ENCODE measurements around the gene VDR.

The VDR gene

DNA sequence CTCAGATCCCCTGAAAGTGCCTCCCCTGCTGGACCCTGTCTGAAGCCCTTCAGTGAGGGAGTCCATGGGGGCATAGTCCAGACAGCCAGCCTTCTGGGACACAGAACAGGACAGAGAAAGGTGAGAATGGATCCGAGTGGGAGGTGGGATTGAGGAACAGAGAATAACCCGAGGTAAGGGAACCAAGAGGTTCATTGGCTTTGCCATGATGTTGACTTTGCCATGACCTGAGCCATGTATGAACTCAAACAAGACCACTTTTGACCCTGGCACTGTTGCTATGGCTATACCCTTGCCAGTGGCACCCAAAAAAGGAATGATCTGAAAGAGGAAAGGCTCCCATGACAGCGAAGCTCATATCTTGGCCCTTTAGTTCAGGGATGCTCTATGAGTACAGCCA lies 22.6 kb upstream of the VDR start:
- no peak for FAIRE-seq

DNA sequence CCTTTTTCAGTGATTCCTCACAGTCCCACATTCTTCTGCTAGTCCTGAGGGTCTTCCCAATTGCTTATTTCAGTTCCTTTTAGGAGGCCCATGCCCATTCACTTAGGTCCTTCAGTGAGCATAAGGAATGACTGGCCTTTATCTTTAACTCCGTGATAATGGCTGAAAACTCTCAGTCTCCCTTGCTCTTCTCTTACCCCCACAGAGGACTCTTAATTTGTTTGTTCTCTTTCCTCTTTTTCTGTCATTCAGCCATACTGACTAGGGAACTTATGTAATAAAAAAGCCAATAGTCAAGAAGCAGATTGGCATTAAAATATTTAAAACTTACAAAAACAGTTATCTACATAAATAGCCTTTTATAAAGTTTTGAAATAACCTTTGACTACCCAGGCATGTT lies 17.1 kb upstream of the VDR start:
- FAIRE-seq: no peak

DNA sequence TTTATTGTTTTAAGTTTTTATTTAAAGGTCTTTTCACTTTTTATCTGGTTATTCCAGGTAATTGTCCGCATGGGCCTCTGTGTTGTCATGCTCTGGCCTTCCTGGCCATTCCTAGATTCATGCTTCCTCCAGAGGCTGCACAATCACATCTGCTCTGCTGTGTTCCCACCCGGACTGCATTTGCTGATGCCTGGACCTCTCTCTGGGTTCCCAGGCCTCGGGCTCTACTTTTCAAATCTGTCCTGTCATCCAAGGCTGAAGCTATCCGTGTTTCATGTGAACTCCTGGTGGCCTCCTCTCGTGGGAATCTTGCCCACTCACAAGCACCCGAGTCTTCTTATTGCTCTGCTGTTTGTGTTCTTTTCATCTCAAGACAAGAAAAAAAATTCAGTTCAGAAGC lies 16.1 kb upstream of the VDR start:
- no peak for FAIRE-seq

DNA sequence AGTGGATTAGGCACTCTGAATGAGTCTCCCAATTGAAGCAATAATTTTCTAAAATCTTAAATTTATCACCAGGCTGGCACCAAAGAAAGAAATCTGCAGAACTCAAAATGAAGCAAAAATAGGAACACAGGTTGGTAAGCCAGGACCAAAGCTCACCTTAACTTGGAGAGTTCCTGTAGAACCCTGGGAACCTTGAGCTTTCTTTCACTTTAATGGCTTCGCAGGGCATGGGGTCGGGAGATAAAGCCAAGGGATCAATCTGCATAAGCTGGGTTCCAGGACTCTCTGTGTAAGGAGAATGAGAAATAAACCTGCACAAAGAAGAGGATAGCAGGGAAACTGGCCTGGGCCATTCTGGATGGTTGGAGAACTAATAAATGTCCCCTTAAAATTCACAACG lies 8.3 kb upstream of the VDR start:
- FAIRE-seq: no peak

DNA sequence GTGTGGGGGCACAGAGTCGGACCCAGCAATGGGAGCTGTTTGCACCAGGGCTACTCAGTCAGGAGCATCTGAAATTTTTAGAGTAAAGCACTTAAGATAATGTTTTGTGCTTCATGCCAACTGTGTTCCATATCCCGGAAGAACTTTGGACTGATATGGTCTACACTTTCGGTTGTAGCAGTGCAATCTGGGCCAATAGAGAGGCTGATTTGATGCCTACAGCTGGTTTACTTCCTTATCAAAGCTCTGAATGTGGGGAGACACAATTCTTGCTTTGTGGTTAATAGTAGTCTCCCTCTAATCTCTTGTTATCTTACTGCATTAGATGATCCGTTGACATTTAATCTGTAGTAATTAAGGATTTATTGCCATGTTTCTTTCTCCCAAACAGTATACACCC lies 7.8 kb upstream of the VDR start:
- FAIRE-seq: no peak

DNA sequence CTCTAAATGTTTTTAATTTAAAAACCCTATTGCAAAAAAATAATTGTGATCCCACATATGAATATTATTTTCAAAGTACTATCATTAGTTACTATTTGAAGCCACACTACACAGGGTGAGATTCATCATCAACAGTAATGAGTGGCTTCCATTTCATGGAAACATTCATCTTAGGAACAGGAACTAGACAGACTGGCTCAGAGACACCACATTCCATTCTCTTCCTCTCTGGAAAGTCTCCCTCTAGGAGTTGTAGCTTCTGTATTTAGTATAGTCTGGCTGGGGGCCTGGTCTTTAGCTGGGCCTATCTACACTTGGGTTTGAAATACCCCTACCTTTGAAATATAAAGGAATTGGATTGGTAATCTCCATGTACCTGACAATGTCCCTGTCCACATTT lies 6.2 kb upstream of the VDR start:
- FAIRE-seq: no peak

DNA sequence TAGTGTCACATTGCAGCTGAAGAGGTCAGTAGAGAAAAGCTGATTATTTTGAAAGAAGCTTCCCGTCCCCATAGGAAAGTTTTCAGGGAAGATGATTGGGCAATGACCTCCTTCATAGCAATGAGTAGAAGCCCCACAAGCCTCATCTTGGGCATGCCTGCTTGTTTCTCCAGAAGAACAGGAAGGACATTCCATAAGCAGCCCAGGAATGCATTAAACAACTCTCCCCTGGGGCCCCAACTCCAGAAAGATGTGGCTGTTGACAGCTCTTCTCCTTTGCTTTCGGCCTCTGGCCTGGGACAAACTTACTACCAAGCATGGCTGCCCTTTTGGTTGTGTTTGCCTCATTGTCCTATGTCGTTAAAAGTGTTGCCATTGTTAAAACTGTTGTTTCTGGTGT lies 5.7 kb upstream of the VDR start:
- no peak for FAIRE-seq

DNA sequence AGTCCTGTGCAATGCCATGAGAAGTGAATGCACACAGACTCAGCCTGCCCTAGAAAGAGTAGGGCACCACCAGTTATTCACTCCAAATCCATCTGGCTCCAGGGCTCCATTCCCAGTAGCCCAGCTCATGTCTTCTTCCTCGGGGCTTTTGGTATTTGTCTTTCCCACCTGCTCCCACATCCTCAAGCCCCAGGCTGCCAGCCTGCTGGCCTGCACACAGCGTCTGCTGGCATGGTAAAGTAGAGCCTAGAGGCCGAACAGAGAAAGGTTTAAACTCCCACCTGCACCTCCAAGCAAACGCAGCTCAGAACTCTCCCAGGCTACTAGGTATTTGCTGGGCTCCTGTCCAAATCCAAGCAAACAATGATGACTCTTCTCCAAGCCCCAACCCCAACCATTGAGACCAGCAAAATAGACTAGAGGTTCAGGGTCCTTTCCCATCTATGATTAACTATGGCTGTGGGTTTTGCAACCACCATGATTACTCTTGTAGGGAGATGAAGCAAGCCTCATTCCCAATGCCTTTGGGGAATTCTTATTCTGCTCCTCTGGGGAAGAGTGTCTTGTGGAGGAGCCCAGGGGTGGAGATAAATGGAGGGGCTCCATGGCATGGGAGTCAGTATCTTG lies 5.2 kb upstream of the VDR start:
- FAIRE-seq: no peak

DNA sequence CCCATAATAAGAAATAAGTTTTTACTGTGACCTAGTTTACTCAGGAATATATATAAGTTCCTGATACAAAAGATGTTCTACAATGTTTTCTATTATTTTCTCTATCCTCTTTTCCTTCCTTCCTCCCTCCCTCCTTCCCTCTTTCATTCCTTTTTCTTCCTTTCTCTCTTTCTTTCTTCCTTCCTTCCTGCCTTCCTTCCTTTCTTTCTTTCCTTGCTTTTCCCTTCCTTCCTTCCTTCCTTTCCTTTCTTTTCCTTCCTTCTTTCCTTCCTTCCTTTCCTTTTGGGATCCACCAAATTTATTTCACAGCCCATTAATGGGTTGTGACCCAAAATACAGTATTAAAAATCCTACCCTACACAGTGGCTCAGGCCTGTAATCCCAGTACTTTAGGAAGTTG lies 3.9 kb upstream of the VDR start:
- no peak for FAIRE-seq

DNA sequence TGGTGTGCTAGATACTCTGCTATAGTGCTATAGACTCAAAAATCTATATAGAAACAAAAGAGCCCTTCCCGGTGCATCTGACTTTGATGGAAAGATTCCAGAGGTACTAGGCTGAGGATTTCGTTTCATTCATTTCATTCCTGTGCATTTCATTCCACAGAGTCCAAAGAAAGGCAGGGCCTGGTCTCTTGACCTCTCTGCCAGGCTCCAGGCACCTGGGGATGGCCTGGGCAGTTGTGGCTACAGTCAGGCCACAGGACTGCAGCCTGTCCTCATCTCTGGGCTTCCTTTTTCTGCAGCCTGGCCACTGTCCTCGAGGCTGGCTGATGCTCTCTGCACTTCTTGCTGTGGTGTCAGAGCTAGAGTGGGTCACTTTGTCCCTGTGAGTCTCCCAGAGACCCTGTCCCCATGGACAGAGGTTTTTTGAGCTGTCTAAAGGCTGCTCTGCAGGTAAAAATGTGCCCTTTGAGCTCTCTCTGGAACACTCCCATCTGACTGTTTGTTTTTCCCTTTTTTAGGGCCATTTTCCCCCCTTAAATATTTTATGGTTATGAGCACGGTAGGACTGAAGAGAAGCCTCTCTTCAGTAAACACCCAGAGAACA lies 3.2 kb upstream of the VDR start:
- no peak for FAIRE-seq

DNA sequence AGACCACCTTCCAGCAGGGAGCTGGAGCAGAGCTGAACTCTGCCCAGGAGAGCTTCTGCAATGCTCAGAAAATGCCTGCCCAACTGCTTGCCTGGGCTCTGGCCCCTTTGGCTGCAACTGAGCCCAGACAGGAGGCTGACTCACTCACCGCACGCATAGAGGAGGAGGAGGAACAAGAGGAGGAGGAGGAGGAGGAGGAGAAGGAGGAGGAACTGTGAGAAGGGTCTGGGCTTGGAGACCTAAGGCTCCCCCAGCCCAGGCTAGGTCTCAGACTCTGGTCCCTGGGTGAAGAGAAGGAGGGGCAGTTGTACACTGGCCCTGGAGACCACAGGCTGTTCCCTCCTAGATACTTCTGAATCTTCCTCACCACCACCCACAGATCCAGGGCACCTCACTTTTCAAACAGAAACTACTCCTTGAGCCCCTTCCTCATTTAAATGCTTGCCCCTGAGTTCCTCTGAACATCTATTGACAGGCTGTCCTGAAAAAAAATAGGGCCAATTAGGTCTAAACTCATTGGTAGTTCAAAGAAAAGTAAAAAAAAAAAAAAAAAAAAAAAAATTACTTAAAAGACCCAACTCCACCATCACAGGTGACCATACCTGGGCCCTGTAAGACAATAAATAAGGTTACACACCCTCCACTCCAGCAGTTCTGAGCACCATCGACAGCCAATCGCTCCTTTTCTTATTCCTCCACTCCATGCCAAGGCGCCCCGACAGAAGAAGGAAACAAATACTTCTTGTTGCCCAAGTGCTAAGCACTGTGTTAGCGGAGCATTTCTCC lies 674 bp downstream of the VDR start:
- no peak for FAIRE-seq

DNA sequence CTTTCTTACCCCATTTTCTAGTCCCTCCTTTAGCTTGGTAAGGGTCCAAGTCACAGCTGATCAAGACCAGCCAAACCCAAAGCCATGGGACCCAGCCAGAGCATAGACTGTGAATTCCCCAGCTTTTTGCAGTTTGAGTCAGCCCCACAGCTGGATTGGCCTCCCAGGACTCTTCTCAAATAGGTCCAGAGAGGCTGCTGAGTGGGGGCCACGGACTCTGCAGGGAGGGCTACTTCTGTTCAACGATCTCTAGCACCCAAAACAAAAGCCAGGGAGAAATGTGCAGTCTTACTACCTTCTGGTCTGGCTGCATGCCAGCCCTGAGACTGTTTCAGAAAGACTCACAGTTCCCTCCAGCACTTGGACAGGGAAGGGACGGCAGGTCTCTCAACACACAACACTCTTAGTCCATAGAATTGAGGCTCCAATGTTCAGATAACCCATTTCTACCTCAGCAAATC lies 1.6 kb downstream of the VDR start:
- FAIRE-seq: no peak

DNA sequence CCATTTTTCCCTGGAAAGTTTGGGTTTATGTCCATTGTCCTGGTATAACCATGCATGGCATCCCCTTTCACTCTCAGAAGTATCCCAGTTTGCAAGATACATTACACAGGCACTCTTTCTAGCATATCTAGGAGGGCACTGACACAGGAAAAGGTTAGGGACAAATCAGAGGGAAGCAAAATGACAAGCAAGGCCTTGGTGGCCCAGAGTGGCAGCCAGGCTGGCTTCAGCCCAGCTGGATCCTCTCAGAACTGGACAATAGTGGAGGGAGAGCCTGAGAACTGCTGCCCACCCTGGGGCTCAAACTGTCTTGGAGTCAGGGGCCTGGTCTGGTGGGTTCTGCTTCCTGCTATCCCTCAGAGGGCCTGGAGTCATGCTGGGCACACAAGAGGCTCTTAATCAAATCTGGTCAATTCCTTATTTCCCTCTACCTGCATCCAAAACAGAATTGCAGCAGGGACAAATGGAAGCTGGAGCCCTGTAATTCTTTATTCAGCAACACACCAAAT lies 2.6 kb downstream of the VDR start:
- no peak for FAIRE-seq

DNA sequence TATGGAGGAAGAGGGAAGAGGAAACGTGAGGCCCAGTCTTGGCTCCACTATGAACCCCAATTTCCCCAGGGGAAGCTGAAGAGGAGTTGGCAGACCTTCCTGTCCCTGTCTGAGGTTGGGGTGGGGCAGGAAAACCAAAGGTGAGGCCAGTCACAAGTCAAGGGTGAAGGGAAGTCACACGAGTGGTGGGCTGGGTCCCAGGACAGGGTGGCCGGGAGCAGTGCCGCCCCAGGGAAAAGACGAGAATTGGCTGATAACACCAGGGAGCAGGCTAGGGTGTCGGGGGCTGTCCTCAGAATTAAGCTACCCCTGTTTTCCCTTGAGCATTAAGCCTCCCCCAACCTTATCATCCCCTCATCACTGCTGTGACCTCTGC lies 3.1 kb downstream of the VDR start:
- FAIRE-seq: no peak

DNA sequence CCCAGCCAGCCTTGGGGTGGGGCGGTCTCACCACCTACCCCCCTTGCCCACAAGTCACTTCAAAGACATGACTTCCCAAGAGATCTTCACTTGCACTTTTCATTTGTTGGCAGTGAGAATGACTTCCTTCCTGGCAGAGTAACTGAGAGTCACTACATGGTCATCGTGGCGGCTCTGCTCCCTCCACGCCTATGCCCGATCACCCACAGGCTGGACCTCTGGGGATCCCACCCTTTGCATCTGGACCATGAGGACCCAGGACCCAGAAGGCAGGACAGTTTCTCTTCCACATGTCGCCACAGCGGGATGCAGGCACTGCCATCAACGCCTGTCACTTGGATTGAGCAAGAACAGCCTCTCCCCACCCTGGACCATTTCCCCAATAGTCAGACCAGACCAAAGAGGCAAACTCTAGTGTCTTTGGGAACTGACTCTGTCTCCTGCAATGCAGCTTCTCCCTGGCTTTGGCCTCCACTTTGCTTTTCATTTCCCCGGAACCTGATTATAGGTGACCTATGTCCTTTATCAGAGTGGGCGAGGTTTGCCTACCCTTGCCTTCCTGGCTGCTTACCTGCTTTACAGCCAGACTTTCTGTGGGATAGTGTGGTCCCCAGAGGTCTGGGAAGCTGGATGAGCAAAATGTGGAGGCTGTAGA lies 3.6 kb downstream of the VDR start:
- no peak for FAIRE-seq

DNA sequence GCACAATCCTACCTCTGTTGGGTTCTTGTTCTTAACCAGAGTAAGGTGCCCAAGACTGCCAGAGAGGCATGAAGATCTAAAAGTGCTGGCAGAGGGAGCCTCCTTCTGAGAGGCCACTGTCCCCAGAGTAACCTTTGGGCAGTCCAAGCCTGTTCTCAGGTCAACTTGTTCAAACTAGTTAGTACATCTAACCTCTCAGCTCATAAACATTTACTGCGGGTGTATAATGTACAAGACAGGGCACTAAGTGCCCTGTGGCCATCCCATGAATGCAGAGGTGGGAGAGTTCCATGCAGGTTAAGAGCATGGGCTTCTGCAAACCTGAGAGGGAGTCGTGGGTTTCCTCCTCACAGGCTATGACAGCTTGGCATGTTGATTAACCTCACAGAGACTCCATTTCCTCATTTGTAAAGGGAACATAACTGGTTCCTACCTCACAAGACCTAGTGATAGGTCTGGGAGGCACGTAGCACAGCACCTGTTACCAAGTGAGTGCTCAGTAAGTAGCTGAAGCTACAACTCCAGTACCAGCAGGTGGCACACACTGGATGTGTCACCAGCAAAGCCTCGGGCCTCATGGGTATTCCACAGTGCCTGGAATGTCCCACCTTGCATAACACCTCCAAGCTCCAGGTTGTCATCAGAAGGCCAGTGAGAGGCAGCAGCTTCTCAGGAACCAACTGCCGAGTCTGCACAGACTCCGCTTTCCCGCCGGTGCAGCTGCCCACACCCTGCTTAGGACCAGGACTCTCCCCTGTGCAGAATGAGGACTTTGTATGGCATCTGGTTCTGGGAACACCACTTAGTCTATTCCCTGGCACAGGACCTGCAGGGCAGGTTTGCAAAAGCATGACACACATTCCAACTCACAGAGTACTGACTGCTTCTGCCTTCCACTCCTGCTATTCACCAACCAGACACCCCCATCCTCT lies 4.4 kb downstream of the VDR start:
- FAIRE-seq: no peak

DNA sequence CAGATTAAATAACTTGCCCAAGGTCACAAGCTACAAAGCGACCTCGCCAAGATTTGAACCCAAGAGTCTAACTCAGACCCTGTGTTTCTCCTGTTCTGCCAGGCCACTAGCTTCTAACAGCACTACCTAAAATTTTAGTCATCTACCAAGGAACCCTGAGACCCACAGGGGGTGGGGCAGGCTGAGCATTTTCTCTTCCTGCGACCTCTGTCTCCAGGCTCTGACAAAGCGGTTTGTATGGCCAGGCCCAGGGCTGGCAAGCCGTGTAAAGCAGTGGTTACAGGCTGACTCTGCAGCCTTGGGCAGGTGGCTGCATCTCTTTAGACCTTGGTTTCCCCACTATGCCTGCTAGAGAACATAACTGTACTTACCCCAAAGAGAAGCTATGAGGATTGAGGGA lies 5.3 kb downstream of the VDR start:
- no peak for FAIRE-seq

DNA sequence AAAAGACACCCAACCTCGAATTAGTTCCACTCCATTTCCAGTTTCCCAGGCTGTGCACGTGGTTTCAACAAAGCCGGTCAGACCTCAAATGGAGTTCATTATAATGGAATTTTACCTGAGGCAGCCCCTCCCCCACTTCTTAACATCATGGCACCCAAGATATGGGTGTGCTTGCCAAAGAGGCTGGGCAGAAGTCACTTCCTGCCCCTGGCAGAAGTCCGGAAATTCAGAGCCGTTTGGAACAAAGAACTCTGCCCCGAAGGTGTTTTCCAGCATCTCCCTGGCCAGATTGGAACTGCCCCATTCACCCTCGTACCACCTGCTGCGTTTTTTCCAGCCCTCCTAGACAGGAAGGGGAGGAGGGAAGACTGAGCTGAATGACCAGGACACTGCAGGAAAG lies 8.2 kb downstream of the VDR start:
- no peak for FAIRE-seq

DNA sequence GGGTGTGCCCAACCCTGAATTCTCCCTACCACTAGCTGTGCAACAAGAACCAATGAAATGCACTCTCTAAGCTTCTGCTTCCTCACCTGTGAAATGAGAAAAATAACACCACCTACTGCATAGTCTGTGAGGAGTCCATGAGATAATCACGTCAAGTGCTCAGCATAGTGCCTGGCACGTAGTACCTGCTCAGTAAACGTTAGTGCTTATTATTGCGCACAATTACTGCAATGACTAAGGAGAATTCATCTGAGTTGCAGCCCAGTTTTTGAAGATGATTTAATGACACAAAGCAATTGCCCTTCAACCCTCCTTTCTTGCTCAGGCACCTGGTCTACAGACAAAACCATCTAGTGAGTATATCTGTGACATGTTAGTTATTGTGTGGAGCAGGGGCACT lies 8.8 kb downstream of the VDR start:
- FAIRE-seq: no peak

DNA sequence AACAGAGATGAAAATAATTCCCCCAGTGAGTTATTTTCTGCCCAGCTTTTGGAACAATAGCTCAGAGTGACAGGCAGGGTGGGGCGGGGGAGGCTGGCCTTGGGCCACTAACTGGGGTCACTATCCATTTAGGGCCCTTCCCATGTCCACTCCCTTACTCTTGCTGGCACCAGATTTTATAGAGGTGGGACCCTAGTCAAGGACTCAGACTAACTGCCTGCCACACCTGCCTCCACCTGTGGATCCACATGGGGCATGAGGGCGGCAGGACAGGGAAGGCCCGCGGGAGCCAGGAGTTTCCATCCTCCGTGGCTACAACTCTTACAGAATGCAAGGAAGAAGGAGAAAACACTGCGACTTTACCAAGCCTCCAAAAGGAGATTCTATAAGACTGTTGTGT lies 10.1 kb downstream of the VDR start:
- FAIRE-seq: no peak

DNA sequence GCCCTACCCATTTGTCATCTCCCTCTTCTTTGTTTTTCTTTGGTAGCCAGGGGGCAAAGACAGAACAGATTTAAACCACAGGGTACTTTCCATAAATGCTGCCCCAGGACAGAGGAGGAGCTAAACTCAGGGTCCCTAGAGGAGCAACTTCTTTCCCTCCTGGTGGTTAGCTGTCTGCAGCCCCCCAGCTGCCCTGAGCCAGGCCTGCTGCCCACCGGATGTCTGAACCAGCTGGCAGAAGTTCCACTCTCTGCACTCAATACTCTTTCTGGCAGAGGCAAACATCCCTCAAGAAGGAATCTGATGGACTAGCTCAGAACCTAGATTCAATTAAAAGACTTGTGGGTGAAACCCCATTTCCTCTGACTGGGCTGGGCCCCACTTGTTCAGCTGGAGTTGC lies 10.7 kb downstream of the VDR start:
- FAIRE-seq: no peak

DNA sequence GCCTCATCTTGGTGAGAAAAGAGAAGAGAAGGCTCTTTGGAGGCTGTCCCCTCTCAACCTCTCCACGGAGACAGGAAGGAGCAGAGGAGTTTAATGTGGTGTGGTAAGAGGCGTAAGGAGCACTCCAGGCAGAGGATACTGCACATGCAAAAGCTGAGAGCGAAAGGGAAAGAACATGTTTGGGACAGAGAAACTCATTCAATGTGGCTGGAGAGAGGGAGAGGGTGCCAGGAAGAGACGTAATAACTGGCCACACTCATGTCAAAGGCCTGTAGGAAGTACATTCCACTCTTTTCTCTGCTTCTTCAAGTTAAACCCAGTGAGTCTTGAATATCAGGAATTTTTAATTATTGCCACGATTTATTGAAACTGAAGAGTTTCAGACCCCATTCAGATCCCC lies 12.0 kb downstream of the VDR start:
- FAIRE-seq: no peak

DNA sequence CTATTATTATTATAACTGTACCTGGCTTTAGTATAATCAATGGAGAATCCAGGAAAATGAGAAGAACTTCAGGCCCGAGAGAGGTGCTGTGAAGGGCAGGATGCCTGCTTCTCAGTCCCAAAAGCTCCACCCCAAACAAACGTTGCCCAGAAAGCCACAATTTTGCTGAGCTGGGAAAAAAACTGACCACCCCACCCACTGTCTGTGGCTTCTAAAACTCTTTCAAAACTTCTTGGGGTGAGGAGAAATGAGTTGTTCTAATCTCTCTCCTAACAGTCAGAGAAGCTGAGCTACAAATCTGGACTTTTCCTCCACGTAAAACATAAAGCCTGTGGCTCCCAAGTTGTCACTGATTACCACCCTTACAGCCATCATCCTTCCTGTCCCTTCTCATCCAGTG lies 13.4 kb downstream of the VDR start:
- FAIRE-seq: no peak

Data from colon (tissue), 2 donors.